Measurements from ENCODE around the gene RNH1.

RNH1 gene

DNA sequence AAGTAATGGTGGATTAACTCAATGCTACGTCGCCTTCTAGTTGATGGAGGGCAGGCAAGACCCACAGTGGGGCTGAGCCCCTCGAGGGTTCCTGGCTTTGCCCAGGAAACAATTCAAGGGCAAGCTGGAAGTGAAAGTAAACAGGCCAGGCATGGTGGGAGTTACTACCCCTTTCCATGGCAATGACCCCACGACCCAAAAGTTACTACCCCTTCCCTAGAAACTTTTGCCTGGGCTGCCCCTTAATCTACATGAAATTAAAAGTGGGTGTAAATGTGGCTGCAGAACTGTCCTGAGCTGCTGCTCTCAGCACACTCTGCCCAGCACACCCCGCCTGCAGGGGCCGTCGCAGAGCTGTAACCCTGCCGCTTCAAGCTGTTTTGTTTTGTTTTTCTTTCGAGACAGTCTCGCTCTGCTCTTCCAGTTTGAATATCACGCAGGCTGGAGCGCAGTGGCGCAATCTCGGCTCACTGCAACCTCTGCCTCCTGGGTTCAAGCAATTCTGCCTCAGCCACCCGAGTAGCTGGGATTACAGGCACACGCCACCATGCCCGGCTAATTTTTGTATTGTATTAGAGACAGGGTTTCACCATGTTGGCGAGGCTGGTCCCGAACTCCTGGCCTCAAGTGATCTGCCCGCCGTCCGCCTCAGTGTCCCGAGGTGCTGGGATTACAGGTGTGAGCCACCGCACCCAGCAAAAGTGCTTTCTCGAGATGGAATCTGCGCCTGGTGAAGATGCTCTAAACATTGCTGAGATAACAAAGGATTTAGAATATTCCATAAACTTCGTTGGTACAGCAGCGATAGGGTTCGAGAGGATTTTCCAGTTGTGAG, 5.9 kb upstream of the RNH1 start:
- H3K36me3 ChIP-seq (ENCODE audit: insufficient read depth, low read length) = peaks cover 33% of the 10 kb centered on the region
- peaks cover 2% of the 10 kb centered on the region for H3K4me1 ChIP-seq (ENCODE audit: control insufficient read depth, insufficient read depth, low read length)
- no peak overlapping the region for H3K9ac ChIP-seq (ENCODE audit: low read depth, low read length)
- no peaks in the 10 kb centered on the region for H3K9me3 ChIP-seq (replicated peaks; ENCODE audit: low read length)
- no peak overlapping the region for H3K4me2 ChIP-seq (ENCODE audit: low read length)
- no peaks in the 10 kb centered on the region for H3K27me3 ChIP-seq (ENCODE audit: control insufficient read depth, insufficient read depth, low read length)
- H3K4me3 ChIP-seq (ENCODE audit: low read length) = no peak overlapping the region

DNA sequence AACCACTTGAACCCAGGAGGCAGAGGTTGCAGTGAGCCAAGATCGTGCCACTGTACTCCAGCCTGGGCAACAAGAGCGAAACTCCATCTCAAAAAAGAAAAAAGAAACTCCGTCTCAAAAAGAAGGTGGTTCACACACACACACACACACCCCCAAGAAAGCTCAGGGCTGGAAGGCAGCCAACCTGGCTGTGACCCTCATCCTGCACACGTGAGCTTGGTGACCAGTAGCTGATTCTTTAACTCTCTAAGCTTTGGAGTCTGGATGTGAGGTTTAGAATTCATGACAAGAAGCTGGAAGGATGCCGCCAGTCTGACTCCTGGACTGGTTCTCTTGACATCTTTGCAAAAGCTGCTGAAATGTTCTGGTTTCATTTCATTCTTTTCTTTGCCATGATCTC, 1.9 kb upstream of the RNH1 start:
- H3K36me3 ChIP-seq (ENCODE audit: insufficient read depth, low read length) = peaks cover 28% of the 10 kb centered on the region
- H3K4me2 ChIP-seq (ENCODE audit: low read length) = no peak overlapping the region
- H3K4me1 ChIP-seq (ENCODE audit: control insufficient read depth, insufficient read depth, low read length) = peaks cover 20% of the 10 kb centered on the region
- H3K4me3 ChIP-seq (ENCODE audit: low read length) = no peak overlapping the region
- no peaks in the 10 kb centered on the region for H3K27me3 ChIP-seq (ENCODE audit: control insufficient read depth, insufficient read depth, low read length)
- H3K9me3 ChIP-seq (replicated peaks; ENCODE audit: low read length) = no peaks in the 10 kb centered on the region
- no peak overlapping the region for H3K9ac ChIP-seq (ENCODE audit: low read depth, low read length)

DNA sequence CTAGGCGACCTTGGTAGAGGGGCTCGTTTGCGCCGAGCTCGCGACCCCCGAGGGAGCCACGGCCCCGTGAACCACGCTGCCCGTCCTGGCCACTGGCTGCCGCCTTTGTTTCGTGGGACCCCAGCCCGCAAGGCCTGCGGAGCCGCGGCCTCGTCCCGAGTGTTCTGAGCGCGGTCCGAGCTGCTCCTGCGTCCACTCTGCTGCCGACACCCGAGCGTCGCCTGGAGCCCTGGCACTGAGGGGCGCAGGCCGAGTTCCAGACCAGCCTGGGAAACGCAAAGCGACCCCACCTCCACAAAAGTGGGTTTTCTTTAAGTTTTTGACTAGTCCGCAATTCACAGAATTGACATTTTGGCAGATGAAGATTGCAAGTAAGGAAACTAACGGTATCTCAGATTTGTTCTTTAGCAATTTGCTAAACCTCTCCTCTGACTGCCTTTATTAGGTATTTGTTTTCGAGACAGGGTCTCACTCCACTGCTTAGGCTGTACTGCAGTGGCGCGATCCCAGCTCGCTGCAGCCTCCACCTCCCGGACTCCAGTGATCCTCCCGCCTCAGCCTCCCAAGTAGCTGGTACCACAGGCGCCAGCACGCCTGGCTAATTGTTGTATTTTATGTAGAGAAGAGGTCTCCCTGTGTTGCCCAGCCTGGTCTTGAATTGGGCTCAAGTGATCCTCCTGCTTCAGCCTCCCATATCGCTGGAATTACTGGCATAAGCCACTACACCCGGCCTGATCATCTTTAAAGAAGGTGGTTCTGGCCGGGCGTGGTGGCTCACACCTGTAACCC, 879 bp upstream of the RNH1 start:
- no peaks in the 10 kb centered on the region for H3K9me3 ChIP-seq (replicated peaks; ENCODE audit: low read length)
- peaks cover 29% of the 10 kb centered on the region for H3K4me1 ChIP-seq (ENCODE audit: control insufficient read depth, insufficient read depth, low read length)
- no peaks in the 10 kb centered on the region for H3K27me3 ChIP-seq (ENCODE audit: control insufficient read depth, insufficient read depth, low read length)
- H3K4me3 ChIP-seq (ENCODE audit: low read length) = peak overlapping the region; percentile 90
- H3K4me2 ChIP-seq (ENCODE audit: low read length) = peak overlapping the region; percentile 99
- H3K9ac ChIP-seq (ENCODE audit: low read depth, low read length) = peak overlapping the region; percentile 99
- H3K36me3 ChIP-seq (ENCODE audit: insufficient read depth, low read length) = peaks cover 22% of the 10 kb centered on the region

DNA sequence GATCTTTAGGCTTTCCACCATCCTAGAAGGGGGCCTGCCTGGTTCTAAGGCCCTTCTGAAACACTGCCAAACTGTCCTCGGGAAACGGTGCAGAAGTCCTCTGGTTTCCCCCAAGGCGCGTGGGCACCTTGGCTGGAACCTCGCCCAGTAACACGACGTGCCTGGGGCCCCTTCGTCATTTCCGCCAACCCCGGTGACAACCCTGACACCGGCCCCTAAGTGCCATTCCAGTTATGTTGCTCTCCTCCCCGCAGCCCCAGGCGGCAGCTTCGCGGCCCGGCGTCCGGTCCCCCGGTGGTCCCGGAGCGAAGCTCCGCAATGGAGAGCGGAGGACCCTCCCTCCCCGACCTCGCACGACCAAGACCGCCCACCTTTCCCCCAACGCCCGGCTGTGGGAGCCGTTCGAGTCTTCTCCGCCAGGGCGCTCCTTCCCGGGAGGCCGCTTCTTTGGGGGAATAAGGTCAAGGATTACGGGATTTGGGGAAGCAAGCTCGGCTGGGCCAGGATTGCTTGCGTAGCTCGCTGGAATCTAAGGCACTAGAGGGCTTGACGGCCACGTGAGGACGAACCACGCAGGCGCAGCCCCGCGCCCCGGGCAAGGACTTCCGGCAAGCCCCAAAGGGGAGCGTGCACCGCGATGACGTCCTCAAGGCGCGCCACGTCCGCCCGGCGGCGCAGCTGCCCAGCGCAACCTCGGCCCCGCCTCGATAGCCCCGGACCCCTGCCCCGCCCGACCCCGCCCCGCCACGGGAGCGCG, 626 bp downstream of the RNH1 start:
- H3K4me2 ChIP-seq (ENCODE audit: low read length) = peak overlapping the region; percentile 96
- peaks cover 22% of the 10 kb centered on the region for H3K36me3 ChIP-seq (ENCODE audit: insufficient read depth, low read length)
- peak overlapping the region; percentile 88 for H3K4me3 ChIP-seq (ENCODE audit: low read length)
- no peaks in the 10 kb centered on the region for H3K9me3 ChIP-seq (replicated peaks; ENCODE audit: low read length)
- H3K4me1 ChIP-seq (ENCODE audit: control insufficient read depth, insufficient read depth, low read length) = peaks cover 39% of the 10 kb centered on the region
- H3K9ac ChIP-seq (ENCODE audit: low read depth, low read length) = peak overlapping the region; percentile 99
- H3K27me3 ChIP-seq (ENCODE audit: control insufficient read depth, insufficient read depth, low read length) = no peaks in the 10 kb centered on the region

DNA sequence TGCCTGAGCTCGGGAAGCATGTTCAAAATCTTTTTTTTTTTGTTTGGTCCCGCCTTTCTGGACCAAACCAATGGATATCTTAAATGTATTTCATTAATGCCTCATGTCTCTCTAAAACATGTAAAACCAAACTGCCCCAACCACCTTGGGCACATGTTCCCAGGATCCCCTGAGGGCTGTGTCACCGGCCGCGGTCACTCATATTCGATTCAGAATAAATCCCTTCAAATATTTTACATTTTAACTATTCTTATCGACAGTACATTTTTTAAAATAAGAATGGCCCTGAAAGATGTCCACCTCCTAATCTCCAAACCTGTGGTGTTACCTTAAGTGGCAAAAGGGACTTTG, 2.1 kb downstream of the RNH1 start:
- Histone ChIP-seq H3K9ac (ENCODE audit: low read depth, low read length) (peak overlapping the region; percentile 99), H3K4me1 (ENCODE audit: control insufficient read depth, insufficient read depth, low read length) (peaks cover 39% of the 10 kb centered on the region), H3K9me3 (replicated peaks; ENCODE audit: low read length) (no peaks in the 10 kb centered on the region), H3K4me2 (ENCODE audit: low read length) (peak overlapping the region; percentile 96), H3K4me3 (ENCODE audit: low read length) (peak overlapping the region; percentile 88), H3K36me3 (ENCODE audit: insufficient read depth, low read length) (peaks cover 31% of the 10 kb centered on the region), H3K27me3 (ENCODE audit: control insufficient read depth, insufficient read depth, low read length) (no peaks in the 10 kb centered on the region)

DNA sequence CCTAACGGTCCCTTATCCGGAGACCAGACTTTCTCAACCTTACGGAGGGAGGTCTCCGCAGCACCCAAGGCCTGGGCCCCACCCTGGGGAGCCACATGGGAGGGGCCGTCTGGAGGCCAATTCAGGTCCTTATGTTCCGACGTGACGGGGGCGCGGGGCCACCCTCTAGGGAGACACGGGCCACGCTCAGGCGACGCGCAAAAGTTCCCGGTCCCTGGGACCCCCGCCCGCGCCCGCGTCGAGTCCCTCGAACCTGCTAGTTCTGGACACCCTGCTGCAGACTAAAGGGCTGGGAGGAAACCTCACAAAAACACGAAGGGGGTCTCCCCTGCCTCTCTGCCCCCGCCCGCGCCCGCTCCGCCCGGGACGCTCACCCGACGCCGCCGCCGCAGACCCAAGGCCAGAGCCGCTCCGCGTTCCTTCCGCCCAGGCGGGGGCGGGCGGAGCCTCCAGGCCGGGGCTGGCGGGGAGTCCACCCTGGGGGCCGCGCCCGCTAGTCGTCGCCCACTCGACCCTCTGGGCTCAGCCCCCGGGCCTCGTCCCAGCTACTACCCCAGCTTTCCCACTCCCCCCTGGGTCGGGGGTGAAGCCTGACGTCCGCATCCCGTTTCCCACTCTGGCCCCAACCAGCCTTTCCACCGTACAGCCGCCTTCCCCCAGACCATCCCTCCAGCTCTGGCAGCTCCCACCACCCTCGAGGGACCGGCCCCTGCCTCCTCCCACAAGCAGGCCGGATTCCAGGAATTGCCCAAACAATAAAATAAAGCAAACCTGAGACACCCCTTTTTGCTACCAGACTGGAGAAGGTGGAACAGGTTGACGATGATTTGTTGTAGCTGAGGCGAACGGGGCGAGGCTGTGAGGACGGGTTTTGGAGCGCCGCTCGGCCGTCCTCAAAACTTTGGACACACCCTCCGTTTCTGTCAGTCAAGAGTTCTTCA, 2.7 kb downstream of the RNH1 start:
- Histone ChIP-seq H3K9me3 (replicated peaks; ENCODE audit: low read length) (no peaks in the 10 kb centered on the region), H3K27me3 (ENCODE audit: control insufficient read depth, insufficient read depth, low read length) (no peaks in the 10 kb centered on the region), H3K36me3 (ENCODE audit: insufficient read depth, low read length) (peaks cover 34% of the 10 kb centered on the region), H3K4me2 (ENCODE audit: low read length) (peak overlapping the region; percentile 96), H3K4me3 (ENCODE audit: low read length) (peak overlapping the region; percentile 88), H3K4me1 (ENCODE audit: control insufficient read depth, insufficient read depth, low read length) (peaks cover 39% of the 10 kb centered on the region), H3K9ac (ENCODE audit: low read depth, low read length) (peak overlapping the region; percentile 99)

DNA sequence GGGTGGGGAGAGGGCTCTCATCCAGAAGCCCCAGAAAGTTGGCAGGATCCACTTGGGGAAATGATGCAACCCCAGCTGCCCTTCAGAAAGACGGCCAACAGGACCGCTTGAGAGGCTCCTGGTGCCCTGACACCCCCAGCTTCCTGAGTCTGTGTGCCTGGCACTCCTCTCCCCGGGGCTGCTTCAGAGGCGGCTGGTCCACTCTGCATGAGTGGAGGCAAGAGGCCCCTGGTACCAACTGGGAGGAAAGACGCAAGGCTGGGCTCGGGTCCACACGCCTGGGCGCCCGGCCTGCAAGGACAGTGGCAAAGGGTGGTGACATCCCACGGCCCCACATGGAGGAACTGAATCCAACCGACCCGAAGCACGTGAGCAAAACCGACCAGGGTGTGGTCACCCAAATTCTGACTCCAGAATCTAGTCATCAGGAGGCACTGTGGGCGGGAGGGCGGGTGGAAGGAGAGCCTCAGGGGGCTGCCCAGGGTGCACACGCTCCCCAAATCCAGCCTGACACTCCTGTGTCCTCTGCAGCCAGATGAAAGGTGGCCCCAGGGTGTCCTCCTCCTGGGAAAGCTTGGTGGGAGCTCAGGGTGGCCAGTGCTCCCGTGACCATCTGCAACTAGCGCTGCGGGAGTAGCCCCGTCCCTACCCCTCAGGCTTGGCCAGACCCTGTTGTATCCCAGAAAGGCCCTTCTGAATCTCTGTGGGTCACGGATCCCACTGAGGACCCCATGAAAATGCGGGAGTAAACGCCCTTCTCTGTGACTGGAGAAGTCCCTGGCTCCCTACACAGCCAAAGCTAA, 3.7 kb downstream of the RNH1 start:
- H3K9me3 ChIP-seq (replicated peaks; ENCODE audit: low read length) = no peaks in the 10 kb centered on the region
- H3K4me3 ChIP-seq (ENCODE audit: low read length) = peak overlapping the region; percentile 88
- no peaks in the 10 kb centered on the region for H3K27me3 ChIP-seq (ENCODE audit: control insufficient read depth, insufficient read depth, low read length)
- H3K36me3 ChIP-seq (ENCODE audit: insufficient read depth, low read length) = peaks cover 40% of the 10 kb centered on the region
- H3K4me2 ChIP-seq (ENCODE audit: low read length) = peak overlapping the region; percentile 96
- peak overlapping the region; percentile 99 for H3K9ac ChIP-seq (ENCODE audit: low read depth, low read length)
- H3K4me1 ChIP-seq (ENCODE audit: control insufficient read depth, insufficient read depth, low read length) = peaks cover 39% of the 10 kb centered on the region

DNA sequence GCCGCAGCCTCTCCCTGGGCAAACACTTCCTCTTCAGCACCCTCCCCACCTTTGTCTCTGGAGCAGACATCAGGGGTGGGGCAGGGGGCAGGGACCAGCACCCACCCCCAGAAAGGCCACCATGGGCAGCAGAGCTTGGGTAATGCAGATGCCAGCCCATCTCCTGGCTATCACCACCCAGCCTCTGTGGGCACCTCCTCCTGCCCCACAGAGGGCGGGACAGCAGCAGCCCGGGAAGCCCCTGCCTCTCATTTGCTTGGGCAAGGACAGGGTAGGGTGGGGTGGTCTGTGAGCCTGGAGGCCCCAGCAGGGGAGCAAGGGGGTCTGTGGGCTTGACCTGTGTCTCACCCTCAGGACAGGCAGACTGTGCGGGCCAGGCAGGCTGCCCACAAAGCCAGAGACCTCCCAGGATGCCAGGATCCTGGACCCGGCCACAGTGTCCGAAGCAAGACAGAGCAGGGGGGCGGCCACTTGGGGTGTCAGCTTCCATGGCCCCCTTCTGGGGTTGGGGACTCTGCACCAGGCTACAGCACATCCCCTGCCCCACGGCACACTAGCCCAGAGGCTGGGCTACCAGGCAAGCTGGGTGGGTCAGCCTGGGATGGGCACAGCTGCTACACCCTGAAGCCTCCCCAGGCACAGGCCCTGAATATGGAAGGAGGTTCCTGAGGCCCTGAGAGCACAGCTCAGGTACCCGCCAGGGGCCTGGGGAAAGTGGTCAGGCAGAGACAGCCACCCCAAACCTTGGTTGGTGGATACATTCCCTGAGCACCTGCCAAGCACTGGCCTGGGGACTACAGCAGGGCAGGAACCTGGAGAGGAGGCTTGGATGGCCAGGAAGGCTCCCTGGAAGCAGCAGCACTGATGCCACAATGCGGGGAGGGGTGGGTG, 4.5 kb downstream of the RNH1 start:
- peak overlapping the region; percentile 31 for H3K4me3 ChIP-seq (ENCODE audit: low read length)
- peaks cover 48% of the 10 kb centered on the region for H3K36me3 ChIP-seq (ENCODE audit: insufficient read depth, low read length)
- peak overlapping the region; percentile 96 for H3K4me2 ChIP-seq (ENCODE audit: low read length)
- no peaks in the 10 kb centered on the region for H3K27me3 ChIP-seq (ENCODE audit: control insufficient read depth, insufficient read depth, low read length)
- H3K4me1 ChIP-seq (ENCODE audit: control insufficient read depth, insufficient read depth, low read length) = peaks cover 35% of the 10 kb centered on the region
- no peaks in the 10 kb centered on the region for H3K9me3 ChIP-seq (replicated peaks; ENCODE audit: low read length)
- H3K9ac ChIP-seq (ENCODE audit: low read depth, low read length) = peak overlapping the region; percentile 31

DNA sequence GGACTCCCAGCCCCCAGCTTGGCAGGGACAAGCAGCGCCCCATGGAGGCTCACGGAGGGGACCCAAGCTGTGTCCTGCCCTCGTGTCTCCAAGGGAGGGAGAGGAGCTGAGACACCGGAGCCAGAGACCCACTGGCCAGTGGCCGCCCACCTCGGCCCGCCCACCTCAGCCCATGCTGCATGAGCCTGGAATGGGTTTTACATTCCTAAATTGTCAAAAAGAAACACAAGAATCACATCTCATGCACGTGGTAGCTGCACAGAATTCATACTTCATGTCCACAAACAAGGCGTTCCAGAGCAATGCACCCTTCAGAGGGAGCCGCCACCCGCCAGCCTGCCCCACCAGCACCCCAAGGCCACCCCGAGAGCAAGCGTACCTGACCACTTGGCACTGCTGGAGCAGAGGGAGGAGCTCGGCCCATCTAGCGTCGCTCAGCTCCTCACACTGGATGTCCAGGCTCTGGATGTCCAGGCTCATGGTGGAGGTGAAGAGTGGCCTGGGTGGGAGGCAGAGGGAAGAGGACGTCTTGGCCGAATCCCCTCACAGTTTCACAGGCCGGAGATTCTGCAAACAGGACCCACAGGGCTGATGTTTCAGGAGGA, 5.3 kb downstream of the RNH1 start:
- Histone ChIP-seq H3K36me3 (ENCODE audit: insufficient read depth, low read length) (peaks cover 56% of the 10 kb centered on the region), H3K9me3 (replicated peaks; ENCODE audit: low read length) (no peaks in the 10 kb centered on the region), H3K27me3 (ENCODE audit: control insufficient read depth, insufficient read depth, low read length) (no peaks in the 10 kb centered on the region), H3K4me3 (ENCODE audit: low read length) (no peak overlapping the region), H3K4me2 (ENCODE audit: low read length) (no peak overlapping the region), H3K9ac (ENCODE audit: low read depth, low read length) (no peak overlapping the region), H3K4me1 (ENCODE audit: control insufficient read depth, insufficient read depth, low read length) (peaks cover 35% of the 10 kb centered on the region)

Measured in skeletal muscle satellite cell (primary cell).